Measurements from ENCODE around the gene FKBP9.
A peak's percentile ranks its signal among the peaks of the same experiment; 100 is the strongest.
"Not testable (repeated sequence)": the region's sequence is repeated elsewhere in the genome, so short reads cannot be mapped to it uniquely, and the experiment has no call there.

FKBP9 gene

GRCh38 chr7:32952876-32953275 lies 4.4 kb upstream of the FKBP9 start:
- DNase-seq, result no peak

- no peak for DNase-seq
Observed at GRCh38 chr7:32958046-32959025, 1.1 kb downstream of the FKBP9 start.

- peak; percentile 14 for DNase-seq
Observed at GRCh38 chr7:32963880-32964301, 6.7 kb downstream of the FKBP9 start.

GRCh38 chr7:32964461-32965159 lies 7.4 kb downstream of the FKBP9 start:
- DNase-seq, result not testable (repeated sequence)

- DNase-seq, result not testable (repeated sequence)
Observed at GRCh38 chr7:32966489-32967267, 9.4 kb downstream of the FKBP9 start.

- not testable (repeated sequence) for DNase-seq
Observed at GRCh38 chr7:32967268-32967582, 10.0 kb downstream of the FKBP9 start.

GRCh38 chr7:32971967-32972366 lies 14.7 kb downstream of the FKBP9 start:
- not testable (repeated sequence) for DNase-seq

- DNase-seq, result not testable (repeated sequence)
Observed at GRCh38 chr7:32977159-32977558, 19.9 kb downstream of the FKBP9 start.

- not testable (repeated sequence) for DNase-seq
Observed at GRCh38 chr7:32979246-32979645, 22.0 kb downstream of the FKBP9 start.

GRCh38 chr7:32979902-32980301 lies 22.7 kb downstream of the FKBP9 start:
- DNase-seq, result not testable (repeated sequence)

GRCh38 chr7:32988148-32988547 lies 30.9 kb downstream of the FKBP9 start:
- peak; percentile 53 for DNase-seq

- not testable (repeated sequence) for DNase-seq
Observed at GRCh38 chr7:32991068-32991585, 33.9 kb downstream of the FKBP9 start.

GRCh38 chr7:32991975-32992700 lies 34.9 kb downstream of the FKBP9 start:
- DNase-seq, result not testable (repeated sequence)

GRCh38 chr7:32992750-32993149 lies 35.5 kb downstream of the FKBP9 start:
- DNase-seq, result not testable (repeated sequence)

GRCh38 chr7:32997956-32998355 lies 40.7 kb downstream of the FKBP9 start:
- DNase-seq, result not testable (repeated sequence)

GRCh38 chr7:32998361-32999171 lies 41.3 kb downstream of the FKBP9 start:
- DNase-seq, result peak; percentile 70

GRCh38 chr7:32999380-32999779 lies 42.1 kb downstream of the FKBP9 start:
- not testable (repeated sequence) for DNase-seq

GRCh38 chr7:33003111-33003510 lies 45.9 kb downstream of the FKBP9 start:
- not testable (repeated sequence) for DNase-seq

GRCh38 chr7:33004104-33004616 lies 46.9 kb downstream of the FKBP9 start:
- DNase-seq, result not testable (repeated sequence)

GRCh38 chr7:33005193-33005592 lies 48.0 kb downstream of the FKBP9 start:
- DNase-seq, result not testable (repeated sequence)

- not testable (repeated sequence) for DNase-seq
Observed at GRCh38 chr7:33005690-33006089, 48.5 kb downstream of the FKBP9 start.
